ENCODE measurements around the gene UNC93A.
"Not testable (repeated sequence)": the region's sequence is repeated elsewhere in the genome, so short reads cannot be mapped to it uniquely, and the experiment has no call there.

UNC93A gene

GRCh38 chr6:167290786-167291622 lies at the start of gene UNC93A:
Gene UNC93A (plus strand): TSS chr6:167291315. CDS start chr6:167291490, 175 bp downstream.
- no peak for DNase-seq (ENCODE audit: low spot score)

- not testable (repeated sequence) for DNase-seq (ENCODE audit: low spot score)
Measured at GRCh38 chr6:167241321-167242134, 49.6 kb upstream of the UNC93A start.

- not testable (repeated sequence) for DNase-seq (ENCODE audit: low spot score)
Measured at GRCh38 chr6:167242135-167242506, 49.0 kb upstream of the UNC93A start.

GRCh38 chr6:167242511-167243051 lies 48.5 kb upstream of the UNC93A start:
- not testable (repeated sequence) for DNase-seq (ENCODE audit: low spot score)

- DNase-seq (ENCODE audit: low spot score): no peak
Measured at GRCh38 chr6:167244064-167244960, 46.8 kb upstream of the UNC93A start.

GRCh38 chr6:167244991-167245390 lies 46.1 kb upstream of the UNC93A start:
- DNase-seq (ENCODE audit: low spot score): no peak

GRCh38 chr6:167245591-167245990 lies 45.5 kb upstream of the UNC93A start:
- DNase-seq (ENCODE audit: low spot score): no peak

- no peak for DNase-seq (ENCODE audit: low spot score)
Measured at GRCh38 chr6:167247814-167248595, 43.1 kb upstream of the UNC93A start.

GRCh38 chr6:167248878-167249455 lies 42.1 kb upstream of the UNC93A start:
- not testable (repeated sequence) for DNase-seq (ENCODE audit: low spot score)

- DNase-seq (ENCODE audit: low spot score): no peak
Measured at GRCh38 chr6:167252271-167252670, 38.8 kb upstream of the UNC93A start.

- DNase-seq (ENCODE audit: low spot score): no peak
Measured at GRCh38 chr6:167255918-167256553, 35.1 kb upstream of the UNC93A start.

- no peak for DNase-seq (ENCODE audit: low spot score)
Measured at GRCh38 chr6:167258646-167259045, 32.5 kb upstream of the UNC93A start.

- not testable (repeated sequence) for DNase-seq (ENCODE audit: low spot score)
Measured at GRCh38 chr6:167266057-167266829, 24.9 kb upstream of the UNC93A start.

- no peak for DNase-seq (ENCODE audit: low spot score)
Measured at GRCh38 chr6:167266830-167267555, 24.1 kb upstream of the UNC93A start.

GRCh38 chr6:167267556-167267898 lies 23.6 kb upstream of the UNC93A start:
- not testable (repeated sequence) for DNase-seq (ENCODE audit: low spot score)

- DNase-seq (ENCODE audit: low spot score): no peak
Measured at GRCh38 chr6:167267921-167268401, 23.2 kb upstream of the UNC93A start.

GRCh38 chr6:167268683-167269280 lies 22.3 kb upstream of the UNC93A start:
- no peak for DNase-seq (ENCODE audit: low spot score)

Data from activated CD4-positive, alpha-beta T cell treated with anti-CD3 and anti-CD28 coated beads, Interleukin-2, Interleukin-4, amounts not matched to agents 100 ng/mL and 50 ng/mL, durations not matched to agents 16 hours and 8 hours (primary cell).